Loucy (cell line): ENCODE results near the gene RAPGEF2.
"Not testable (repeated sequence)": the region's sequence is repeated elsewhere in the genome, so short reads cannot be mapped to it uniquely, and the experiment has no call there.

ENCODE experiments used
- H2AFZ ChIP-seq: fragments of 200-600 bp; sonication (generic); 2 replicates; pipeline ENCODE4 v1.6.0; 2016; ENCODE audit warnings: antibody characterized with exemption, mild to moderate bottlenecking, low read length, moderate library complexity
- H3F3A ChIP-seq: fragments of 200-600 bp; 2 replicates; pipeline ENCODE4 v1.6.0; 2016; ENCODE audit warnings: antibody characterized with exemption, low read depth, mild to moderate bottlenecking
- H3K27me3 ChIP-seq: fragments of 200-600 bp; sonication (generic); 2 replicates; pipeline ENCODE4 v1.6.1; 2014; ENCODE audit warnings: low read length, mild to moderate bottlenecking; ENCODE audit not compliant: insufficient read depth, poor library complexity, severe bottlenecking
- H3K36me3 ChIP-seq: fragments of 200-600 bp; sonication (generic); 2 replicates; pipeline ENCODE4 v1.6.1; 2016; ENCODE audit warnings: low read length; ENCODE audit not compliant: insufficient read depth
- H3K4me1 ChIP-seq: fragments of 200-600 bp; sonication (generic); 2 replicates; pipeline ENCODE4 v1.5.1; 2014; ENCODE audit warnings: low read length, mild to moderate bottlenecking; ENCODE audit not compliant: insufficient read depth, poor library complexity, severe bottlenecking
- H3K4me2 ChIP-seq: fragments of 200-600 bp; sonication (generic); 2 replicates; pipeline ENCODE4 v1.6.0; 2014; ENCODE audit warnings: antibody characterized with exemption, low read length, low read depth, mild to moderate bottlenecking; ENCODE audit not compliant: poor library complexity, severe bottlenecking
- H3K4me3 ChIP-seq: fragments of 200-600 bp; sonication (generic); 2 replicates; pipeline ENCODE4 v1.5.1; 2014; ENCODE audit warnings: low read length, mild to moderate bottlenecking, mixed read lengths; ENCODE audit not compliant: poor library complexity, severe bottlenecking
- H3K79me2 ChIP-seq: fragments of 200-600 bp; sonication (generic); 2 replicates; pipeline ENCODE4 v1.6.1; 2014; ENCODE audit warnings: low read length; ENCODE audit not compliant: insufficient read depth
- H3K9ac ChIP-seq: fragments of 200-600 bp; sonication (generic); 2 replicates; pipeline ENCODE4 v1.6.0; 2014; ENCODE audit warnings: mild to moderate bottlenecking, low read depth, low read length, moderate library complexity; ENCODE audit not compliant: poor library complexity, severe bottlenecking
- H3K9me2 ChIP-seq: fragments of 200-600 bp; sonication (generic); replicated peaks from 2 replicates; pipeline ENCODE4 v1.6.1; 2016; ENCODE audit warnings: low read depth, low read length, mixed read lengths
- H3K9me3 ChIP-seq: fragments of 200-600 bp; sonication (generic); 2 replicates; pipeline ENCODE4 v1.6.1; 2014; ENCODE audit warnings: mild to moderate bottlenecking, antibody characterized with exemption, low read length, low read depth; ENCODE audit not compliant: insufficient read depth
- H4K20me1 ChIP-seq: fragments of 200-600 bp; sonication (generic); 2 replicates; pipeline ENCODE4 v1.6.0; 2014; ENCODE audit warnings: antibody characterized with exemption, low read length, mild to moderate bottlenecking; ENCODE audit not compliant: insufficient read depth, poor library complexity, severe bottlenecking
- CTCF ChIP-seq: fragments of 200-600 bp; sonication (generic); conservative IDR thresholded peaks from 2 replicates; pipeline ENCODE4 v1.5.1; 2014; ENCODE audit warnings: mild to moderate bottlenecking, antibody characterized with exemption, low read length
- EZH2phosphoT487 ChIP-seq: fragments of 200-600 bp; IDR thresholded peaks from 2 replicates; pipeline ENCODE4 v1.6.1; 2018; ENCODE audit warnings: antibody characterized with exemption, mild to moderate bottlenecking, moderate library complexity, borderline replicate concordance

RAPGEF2 gene

DNA sequence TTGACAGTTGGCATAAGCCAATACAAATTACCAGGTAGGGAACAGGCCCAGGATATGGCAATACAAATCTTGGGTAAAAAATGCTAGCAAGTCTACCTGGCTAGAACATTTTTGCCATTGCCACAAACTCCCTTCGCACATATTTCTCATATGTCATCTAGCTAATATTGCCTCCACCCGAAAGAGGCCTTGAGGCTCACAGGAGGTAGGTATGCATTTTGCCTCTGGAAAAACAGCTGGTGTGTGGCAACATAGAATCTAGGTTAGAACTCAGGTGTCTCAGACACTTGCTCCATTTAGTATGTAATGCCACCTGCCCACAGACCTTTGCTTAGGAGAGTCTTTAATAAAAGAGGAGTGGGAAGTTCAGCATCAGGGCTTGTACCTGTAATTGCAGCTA is 16.3 kb upstream of the RAPGEF2 start:
- no peaks in the 10 kb centered on the region for H3K9me2 ChIP-seq
- no peak overlapping the region for H3K4me2 ChIP-seq
- no peaks in the 10 kb centered on the region for H4K20me1 ChIP-seq
- no peaks in the 10 kb centered on the region for H3K27me3 ChIP-seq
- TF ChIP-seq CTCF, result no peak
- no peak for TF ChIP-seq EZH2phosphoT487
- no peaks in the 10 kb centered on the region for H3K4me1 ChIP-seq
- H3K4me3 ChIP-seq, result no peak overlapping the region
- H3K79me2 ChIP-seq, result no peaks in the 10 kb centered on the region
- H3K9me3 ChIP-seq, result no peaks in the 10 kb centered on the region
- no peak overlapping the region for H3K9ac ChIP-seq
- H2AFZ ChIP-seq, result no peak overlapping the region
- no peaks in the 10 kb centered on the region for H3F3A ChIP-seq
- no peaks in the 10 kb centered on the region for H3K36me3 ChIP-seq

DNA sequence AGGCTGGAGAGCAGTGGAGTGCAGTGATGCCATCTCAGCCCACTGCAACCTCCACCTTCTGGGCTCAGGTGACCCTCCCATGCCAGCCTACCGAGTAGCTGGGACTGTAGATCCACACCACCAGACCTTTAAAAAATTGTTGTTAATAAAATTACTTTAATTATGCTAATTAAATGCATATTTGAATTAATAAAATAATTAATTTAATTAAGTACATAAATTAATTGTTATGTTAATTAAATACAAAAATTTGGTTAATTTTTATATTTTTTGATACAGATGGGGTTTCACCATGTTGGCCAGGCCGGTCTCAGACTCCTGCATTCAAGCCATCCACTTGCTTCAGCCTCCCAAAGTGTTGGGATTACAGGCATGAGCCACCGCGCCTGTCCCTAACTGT is 12.6 kb upstream of the RAPGEF2 start:
- Histone ChIP-seq H3K4me1 (no peaks in the 10 kb centered on the region), H3K79me2 (no peaks in the 10 kb centered on the region), H4K20me1 (no peaks in the 10 kb centered on the region), H3K4me2 (no peak overlapping the region), H3K9me3 (no peaks in the 10 kb centered on the region), H3K9ac (no peak overlapping the region), H3K4me3 (no peak overlapping the region), H3K9me2 (no peaks in the 10 kb centered on the region), H3F3A (no peaks in the 10 kb centered on the region), H2AFZ (no peak overlapping the region), H3K36me3 (no peaks in the 10 kb centered on the region), H3K27me3 (no peaks in the 10 kb centered on the region)
- TF ChIP-seq CTCF (no peak), EZH2phosphoT487 (no peak)

DNA sequence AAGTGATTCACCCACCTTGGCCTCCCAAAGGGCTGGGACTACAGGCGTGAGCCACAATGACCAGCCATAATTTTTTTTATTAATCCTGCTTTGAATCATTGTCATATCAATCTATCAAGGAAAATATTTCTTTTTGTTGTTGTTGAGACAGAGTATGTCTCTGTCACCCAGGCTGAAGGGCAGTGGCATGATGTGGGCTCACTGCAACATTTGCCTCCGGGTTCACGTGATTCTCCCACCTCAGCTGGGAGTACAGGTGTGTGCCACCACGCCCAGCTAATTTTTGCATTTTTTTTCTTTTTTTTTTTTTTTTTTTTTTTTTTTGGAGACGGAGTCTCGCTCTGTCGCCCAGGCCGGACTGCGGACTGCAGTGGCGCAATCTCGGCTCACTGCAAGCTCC is 8.7 kb upstream of the RAPGEF2 start:
- not testable (repeated sequence) for H3K9me2 ChIP-seq, H3K9ac ChIP-seq, H3K4me3 ChIP-seq, H3K4me1 ChIP-seq, H3K79me2 ChIP-seq, H3K4me2 ChIP-seq, H3F3A ChIP-seq, H4K20me1 ChIP-seq, H3K36me3 ChIP-seq, H3K9me3 ChIP-seq, H3K27me3 ChIP-seq, H2AFZ ChIP-seq

GRCh38 chr4:159096434-159096833 is 6.4 kb upstream of the RAPGEF2 start:
- no peaks in the 10 kb centered on the region for H3K27me3 ChIP-seq
- H3K9ac ChIP-seq, result no peak overlapping the region
- H3K4me3 ChIP-seq, result no peak overlapping the region
- H3K9me2 ChIP-seq, result no peaks in the 10 kb centered on the region
- H3K9me3 ChIP-seq, result no peaks in the 10 kb centered on the region
- no peaks in the 10 kb centered on the region for H3K79me2 ChIP-seq
- H3K36me3 ChIP-seq, result no peaks in the 10 kb centered on the region
- TF ChIP-seq CTCF, result no peak
- TF ChIP-seq EZH2phosphoT487, result no peak
- H3K4me1 ChIP-seq, result peaks cover 4% of the 10 kb centered on the region
- H3K4me2 ChIP-seq, result no peak overlapping the region
- H2AFZ ChIP-seq, result no peak overlapping the region
- 0 out of 2 replicates have a peak, but pooled peaks cover 3% of the 10 kb centered on the region for H3F3A ChIP-seq
- no peaks in the 10 kb centered on the region for H4K20me1 ChIP-seq
